PFSK-1 (cell line): ENCODE results near the gene TPT1.

ENCODE experiments used
- FOXP2 ChIP-seq: optimal IDR thresholded peaks from 2 replicates; pipeline ENCODE3; 2011; ENCODE audit warnings: borderline replicate concordance, control low read depth, inconsistent platforms; ENCODE audit not compliant: insufficient read depth; ENCODE audit errors: extremely low read length, extremely low read depth
- POLR2AphosphoS5 ChIP-seq: IDR thresholded peaks from 2 replicates; pipeline ENCODE4 v1.6.1; 2012; ENCODE audit warnings: low read depth, mild to moderate bottlenecking, control low read depth, low read length, moderate library complexity
- SIN3A ChIP-seq: IDR thresholded peaks from 2 replicates; pipeline ENCODE4 v1.6.1; 2012; ENCODE audit warnings: mild to moderate bottlenecking, low read length, moderate library complexity, borderline replicate concordance; ENCODE audit not compliant: insufficient read depth
- TAF1 ChIP-seq: IDR thresholded peaks from 2 replicates; pipeline ENCODE4 v1.6.1; 2012; ENCODE audit warnings: low read length, control low read depth, borderline replicate concordance; ENCODE audit not compliant: insufficient read depth
- TF ChIP-seq, protein P1 (sequence below), 2 experiments: IDR thresholded peaks; 2 replicates each; pipeline versions ENCODE4 v1.6.1 to v1.8.0; 2011 to 2012; ENCODE audit warnings: low read depth in 2 of 2, low read length in 2 of 2, control low read depth in 1 of 2, inconsistent platforms in 1 of 2, mild to moderate bottlenecking in 1 of 2, moderate library complexity in 1 of 2; ENCODE audit not compliant: insufficient read depth in 1 of 2

DNA sequence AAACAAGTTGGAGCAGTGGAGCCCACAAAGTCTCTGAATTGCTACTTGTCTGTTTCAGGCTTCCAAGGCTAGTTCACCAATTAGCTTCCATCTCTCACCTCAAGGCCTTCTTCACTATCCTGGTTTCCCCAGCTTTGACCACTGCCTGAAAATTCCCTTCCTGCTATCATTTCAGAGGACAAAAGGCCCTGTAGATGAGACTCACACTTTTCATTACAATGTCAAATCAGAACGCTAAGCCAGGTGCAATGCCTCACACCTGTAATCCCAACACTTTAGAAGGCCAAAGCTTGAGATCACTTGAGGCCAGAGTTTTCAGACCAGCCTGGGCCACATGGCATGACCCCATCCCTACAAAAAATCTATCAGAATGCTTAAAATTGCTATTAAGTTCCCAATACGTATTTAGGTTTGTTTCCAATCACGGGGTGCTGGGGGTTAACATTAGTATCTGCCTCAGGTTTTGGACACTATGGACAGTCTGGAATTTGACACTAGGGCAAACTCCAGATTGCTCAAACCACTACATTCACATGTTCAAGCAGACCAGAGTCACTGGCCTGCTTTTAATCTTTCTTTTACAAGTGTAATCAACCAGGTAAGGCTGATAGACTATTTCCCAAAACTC lies 5.5 kb downstream of the TPT1 start:
- TF ChIP-seq POLR2AphosphoS5 (peak; percentile 65; the same call in 1 of the 2 replicates), TAF1 (no peak), FOXP2 (no peak), SIN3A (0 out of 2 replicates have a peak, but pooled peaks have one; percentile 26)
- TF ChIP-seq, protein P1, sequence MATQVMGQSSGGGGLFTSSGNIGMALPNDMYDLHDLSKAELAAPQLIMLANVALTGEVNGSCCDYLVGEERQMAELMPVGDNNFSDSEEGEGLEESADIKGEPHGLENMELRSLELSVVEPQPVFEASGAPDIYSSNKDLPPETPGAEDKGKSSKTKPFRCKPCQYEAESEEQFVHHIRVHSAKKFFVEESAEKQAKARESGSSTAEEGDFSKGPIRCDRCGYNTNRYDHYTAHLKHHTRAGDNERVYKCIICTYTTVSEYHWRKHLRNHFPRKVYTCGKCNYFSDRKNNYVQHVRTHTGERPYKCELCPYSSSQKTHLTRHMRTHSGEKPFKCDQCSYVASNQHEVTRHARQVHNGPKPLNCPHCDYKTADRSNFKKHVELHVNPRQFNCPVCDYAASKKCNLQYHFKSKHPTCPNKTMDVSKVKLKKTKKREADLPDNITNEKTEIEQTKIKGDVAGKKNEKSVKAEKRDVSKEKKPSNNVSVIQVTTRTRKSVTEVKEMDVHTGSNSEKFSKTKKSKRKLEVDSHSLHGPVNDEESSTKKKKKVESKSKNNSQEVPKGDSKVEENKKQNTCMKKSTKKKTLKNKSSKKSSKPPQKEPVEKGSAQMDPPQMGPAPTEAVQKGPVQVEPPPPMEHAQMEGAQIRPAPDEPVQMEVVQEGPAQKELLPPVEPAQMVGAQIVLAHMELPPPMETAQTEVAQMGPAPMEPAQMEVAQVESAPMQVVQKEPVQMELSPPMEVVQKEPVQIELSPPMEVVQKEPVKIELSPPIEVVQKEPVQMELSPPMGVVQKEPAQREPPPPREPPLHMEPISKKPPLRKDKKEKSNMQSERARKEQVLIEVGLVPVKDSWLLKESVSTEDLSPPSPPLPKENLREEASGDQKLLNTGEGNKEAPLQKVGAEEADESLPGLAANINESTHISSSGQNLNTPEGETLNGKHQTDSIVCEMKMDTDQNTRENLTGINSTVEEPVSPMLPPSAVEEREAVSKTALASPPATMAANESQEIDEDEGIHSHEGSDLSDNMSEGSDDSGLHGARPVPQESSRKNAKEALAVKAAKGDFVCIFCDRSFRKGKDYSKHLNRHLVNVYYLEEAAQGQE (IDR thresholded peaks at IDR 0.05; ENCODE audit: insufficient read depth in 1 of 2, low read depth in 2 of 2, low read length in 2 of 2) = no peak
